Right lobe of liver (tissue), 6 donors: ENCODE results near the gene AMER2. TPM values are rescaled to one million over a fixed set of nuclear protein-coding genes. Genes with fewer than 3 reads are reported as not detected.

Experiments
- ATAC-seq, 4 donors: fragments of 200-7000 bp; cut with Tn5 transposase; one replicate each; pipeline ENCODE4 v1.9.1; 2020; ENCODE audit warnings: mild to moderate bottlenecking in 4 of 4, moderate library complexity in 4 of 4
- DNase-seq, 3 donors: peaks; one replicate each; pipeline ENCODE4 v3.0.0-alpha.2; 2020
- H3K27ac ChIP-seq, 3 donors: fragments of 200-600 bp; one replicate each; pipeline ENCODE4 v1.8.0; 2022
- H3K27me3 ChIP-seq, 2 donors: fragments of 200-600 bp; one replicate each; pipeline ENCODE4 v1.8.0; 2022
- H3K36me3 ChIP-seq, 4 donors: fragments of 200-600 bp; sonication (generic) in 1 of 4; one replicate each; pipeline versions ENCODE4 v1.5.1 to v1.8.0; 2017 to 2022; ENCODE audit warnings: control low read depth in 1 of 4
- H3K4me1 ChIP-seq, 4 donors: fragments of 200-600 bp; sonication (generic) in 1 of 4; one replicate each; pipeline versions ENCODE4 v1.5.1 to v1.8.0; 2017 to 2022; ENCODE audit warnings: control low read depth in 1 of 4
- H3K4me3 ChIP-seq, 3 donors: fragments of 200-600 bp; one replicate each; pipeline ENCODE4 v1.8.0; 2022
- H3K9me3 ChIP-seq, 4 donors: fragments of 200-600 bp; sonication (generic) in 1 of 4; one replicate each; pipeline versions ENCODE4 v1.5.1 to v1.8.0; 2017 to 2022; ENCODE audit warnings: control low read depth in 1 of 4
- CTCF ChIP-seq, 4 donors: fragments of 200-600 bp in 3 of 4; fragments of 450-650 bp in 1 of 4; IDR thresholded peaks; one replicate each; pipeline versions ENCODE4 v1.5.1 to v1.8.0; 2016 to 2022; ENCODE audit warnings: antibody characterized with exemption in 4 of 4, mild to moderate bottlenecking in 2 of 4
- POLR2A ChIP-seq: fragments of 450-650 bp; IDR thresholded peaks from one replicate; pipeline ENCODE4 v1.6.1; 2017; ENCODE audit warnings: antibody characterized with exemption, mild to moderate bottlenecking
- WGBS: methylation state at CpG from one replicate; pipeline ENCODE4 v1.1.6; 2018; ENCODE audit warnings: low coverage, low lambda C conversion rate; ENCODE audit not compliant: insufficient coverage; ENCODE audit errors: missing lambda C conversion rate; 5-methylcytosine and 5-hydroxymethylcytosine counted together
- intact Hi-C, 2 donors: fragments of 100-400 bp; cut with DNase I; formaldehyde crosslinking; loops; one replicate each; pipeline versions ENCODE4 v1.11.2 to v1.14.1; 2022
- total RNA-seq, 6 experiments: library from RNA; depleted of rRNA in 2 of 6; stranded (reverse); fragments of >200 nt in 2 of 6; fragmentation: NEBNext Ultra II Directional in 3 of 6; extraction: Animal tissue kit (Norgen Biotek cat#: 25700) in 3 of 6; gene quantifications; one replicate each; pipeline versions ENCODE4 v1.1.0 to v1.2.4, GENCODE V29; 2016 to 2023
- donor health status: DM: no; HTN: yes; CAD: no.
- donor health status: DM: no; HTN: no; CAD: no.
- donor health status: DM: no; HTN: no; CAD: no.
- donor health status: DM: no; HTN: yes; CAD: no.
- donor health status: DM: no; HTN: yes; CAD: no.

Gene AMER2
- total RNA-seq, 6 experiments from 2014 or later, result not detected

GRCh38 chr13:25214491-25215252, 42.6 kb upstream of the AMER2 start:
- intact Hi-C loops, result no loop called here
- no peak for TF ChIP-seq CTCF (IDR thresholded peaks at IDR 0.05)
- TF ChIP-seq POLR2A, result no peak
- WGBS, result 48% methylated on average over 5 of the region's 6 CpGs
- Histone ChIP-seq H3K36me3 (no peaks in the 10 kb centered on the region), H3K9me3 (no peaks in the 10 kb centered on the region), H3K4me1 (no peaks in the 10 kb centered on the region), H3K4me3 (no peak overlapping the region), H3K27ac (no peak overlapping the region), H3K27me3 (no peaks in the 10 kb centered on the region)
- DNase-seq (no peak), ATAC-seq (no peak)

- intact Hi-C loops, result no loop called here
- no peaks in the 10 kb centered on the region for H3K9me3 ChIP-seq
- H3K4me3 ChIP-seq, result no peak overlapping the region
- no peaks in the 10 kb centered on the region for H3K27me3 ChIP-seq
- no peaks in the 10 kb centered on the region for H3K4me1 ChIP-seq
- DNase-seq (no peak), ATAC-seq (no peak)
- no peaks in the 10 kb centered on the region for H3K36me3 ChIP-seq
- 100% methylated on average over 1 of the region's 2 CpGs for WGBS
- H3K27ac ChIP-seq, result no peak overlapping the region
- TF ChIP-seq POLR2A (no peak), CTCF (IDR thresholded peaks at IDR 0.05) (no peak)
Measured at GRCh38 chr13:25213715-25214114, 41.6 kb upstream of the AMER2 start.

GRCh38 chr13:25210842-25211569, 38.9 kb upstream of the AMER2 start:
- Histone ChIP-seq H3K27ac (no peak overlapping the region), H3K4me1 (no peaks in the 10 kb centered on the region), H3K9me3 (no peaks in the 10 kb centered on the region), H3K4me3 (no peak overlapping the region), H3K27me3 (no peaks in the 10 kb centered on the region), H3K36me3 (no peaks in the 10 kb centered on the region)
- ATAC-seq (no peak), DNase-seq (no peak)
- intact Hi-C loops, result no loop called here
- TF ChIP-seq CTCF (IDR thresholded peaks at IDR 0.05), result no peak
- TF ChIP-seq POLR2A, result no peak
- WGBS, result 67% methylated on average over 12 of the region's 13 CpGs

- no peaks in the 10 kb centered on the region for H3K27me3 ChIP-seq
- H3K4me1 ChIP-seq, result no peaks in the 10 kb centered on the region
- WGBS, result 71% methylated on average over 8 of the region's 8 CpGs
- no peak for ATAC-seq
- H3K9me3 ChIP-seq, result no peaks in the 10 kb centered on the region
- TF ChIP-seq POLR2A (no peak), CTCF (IDR thresholded peaks at IDR 0.05) (no peak)
- H3K36me3 ChIP-seq, result no peaks in the 10 kb centered on the region
- intact Hi-C loops, result no loop called here
- H3K4me3 ChIP-seq, result no peak overlapping the region
- DNase-seq, result no peak
- no peak overlapping the region for H3K27ac ChIP-seq
Measured at GRCh38 chr13:25207291-25207810, 35.3 kb upstream of the AMER2 start.
